ENCODE measurements around the gene RBFOX2. TPM values are rescaled to one million over a fixed set of nuclear protein-coding genes. Genes with fewer than 3 reads are reported as not detected.
A peak's percentile ranks its signal among the peaks of the same experiment; 100 is the strongest.
"Not testable (repeated sequence)": the region's sequence is repeated elsewhere in the genome, so short reads cannot be mapped to it uniquely, and the experiment has no call there.

Gene RBFOX2
- total RNA-seq, 1 donor from 2014 or later, result 200 TPM

DNA sequence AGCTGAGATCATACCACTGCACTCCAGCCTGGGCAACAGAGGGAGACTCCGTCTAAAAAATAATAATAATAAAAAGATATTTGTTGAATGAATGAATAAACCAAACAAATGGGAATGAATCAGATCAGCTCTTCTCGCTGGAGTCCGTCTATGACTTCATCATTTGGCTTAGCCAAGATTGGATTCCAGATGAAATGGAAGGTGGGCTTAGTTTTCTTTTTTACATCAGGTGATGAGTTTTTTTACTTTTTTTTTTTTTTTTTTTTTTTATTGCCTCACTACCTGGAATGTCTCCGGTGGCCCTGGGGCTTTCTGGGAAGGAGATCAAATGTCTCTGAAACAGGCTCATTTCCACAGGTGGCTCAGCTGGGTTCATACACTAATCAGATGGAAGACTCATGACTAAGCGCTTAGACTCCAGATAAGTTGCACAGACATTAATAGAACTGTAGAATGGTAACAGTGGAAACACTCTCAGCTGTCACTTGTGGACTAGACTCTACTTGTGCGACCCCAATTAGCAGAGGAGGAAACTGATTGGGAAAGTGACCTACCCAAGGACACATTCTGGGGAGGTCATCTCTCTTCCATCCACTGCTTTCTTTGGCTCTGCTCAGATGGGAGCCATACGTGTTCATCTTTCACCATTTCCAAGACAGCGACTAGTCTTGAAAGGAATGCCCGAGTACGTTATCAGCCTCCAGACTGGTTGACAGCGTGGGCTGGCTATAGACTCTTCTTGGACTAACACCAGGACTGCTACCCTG is 20.5 kb upstream of the RBFOX2 start:
- H3K27ac ChIP-seq (ENCODE audit: low read depth, low read length), result peak overlapping the region; percentile 73
- peak overlapping the region in 1 of 3 donors; percentile 9 for H3K4me3 ChIP-seq (ENCODE audit: low read length in 3 of 3)
- no peaks in the 10 kb centered on the region for H3K36me3 ChIP-seq (ENCODE audit: control insufficient read depth in 3 of 3, insufficient read depth in 3 of 3, low read length in 3 of 3)
- no peaks in the 10 kb centered on the region for H3K27me3 ChIP-seq (ENCODE audit: control insufficient read depth in 3 of 3, insufficient read depth in 3 of 3, low read length in 3 of 3)
- H3K9ac ChIP-seq (ENCODE audit: low read depth in 1 of 3, low read length in 3 of 3), result no peak overlapping the region
- no peaks in the 10 kb centered on the region for H3K9me3 ChIP-seq (ENCODE audit: control insufficient read depth in 3 of 3, low read length in 3 of 3)
- H3K4me1 ChIP-seq (ENCODE audit: control insufficient read depth in 3 of 3, insufficient read depth in 3 of 3, low read length in 3 of 3), result peaks cover 0 to 6% (median 0%) of the 10 kb centered on the region in 3 donors

DNA sequence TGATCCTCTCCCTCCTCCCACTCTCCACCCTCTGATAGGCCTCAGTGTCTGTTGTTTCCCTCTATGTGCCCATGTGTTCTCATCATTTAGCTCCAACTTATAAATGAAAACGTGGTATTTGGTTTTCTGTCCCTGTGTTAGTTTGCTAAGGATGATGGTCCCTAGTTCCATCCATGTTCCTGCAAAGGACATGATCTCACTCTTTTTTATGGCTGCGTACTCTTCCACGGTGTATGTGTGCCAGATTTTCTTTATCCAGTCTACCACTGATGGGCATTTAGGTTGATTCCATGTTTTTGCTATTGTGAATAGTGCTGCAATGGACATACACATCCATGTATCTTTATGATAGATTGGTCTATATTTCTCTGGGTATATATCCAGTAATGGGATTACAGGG is 15.9 kb upstream of the RBFOX2 start:
- not testable (repeated sequence) for H3K27me3 ChIP-seq (ENCODE audit: control insufficient read depth in 3 of 3, insufficient read depth in 3 of 3, low read length in 3 of 3); H3K9me3 ChIP-seq (ENCODE audit: control insufficient read depth in 3 of 3, low read length in 3 of 3); H3K36me3 ChIP-seq (ENCODE audit: control insufficient read depth in 3 of 3, insufficient read depth in 3 of 3, low read length in 3 of 3); H3K4me1 ChIP-seq (ENCODE audit: control insufficient read depth in 3 of 3, insufficient read depth in 3 of 3, low read length in 3 of 3); H3K4me3 ChIP-seq (ENCODE audit: low read length in 3 of 3); H3K27ac ChIP-seq (ENCODE audit: low read depth, low read length); H3K9ac ChIP-seq (ENCODE audit: low read depth in 1 of 3, low read length in 3 of 3)

DNA sequence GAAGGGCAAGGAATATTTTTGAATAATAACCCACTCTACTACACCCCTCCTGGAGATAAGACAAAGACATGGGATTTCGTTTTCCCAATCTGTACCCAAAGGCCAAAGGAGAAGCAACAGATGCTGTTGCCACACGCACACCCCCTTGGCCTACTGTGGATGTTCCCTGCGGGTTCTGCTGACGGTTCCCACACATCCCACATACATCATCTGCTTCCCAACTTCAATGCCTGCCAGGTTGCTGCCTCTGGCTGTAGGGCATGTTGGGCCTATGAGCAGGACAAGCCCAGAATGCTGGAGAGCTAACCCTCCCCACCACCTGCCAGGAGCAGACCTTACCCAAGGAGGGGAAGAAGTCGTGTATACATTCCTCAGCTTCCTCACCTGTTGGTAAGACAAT is 13.6 kb upstream of the RBFOX2 start:
- H3K36me3 ChIP-seq (ENCODE audit: control insufficient read depth in 3 of 3, insufficient read depth in 3 of 3, low read length in 3 of 3), result no peaks in the 10 kb centered on the region
- H3K27ac ChIP-seq (ENCODE audit: low read depth, low read length), result no peak overlapping the region
- H3K9me3 ChIP-seq (ENCODE audit: control insufficient read depth in 3 of 3, low read length in 3 of 3), result no peaks in the 10 kb centered on the region
- H3K4me1 ChIP-seq (ENCODE audit: control insufficient read depth in 3 of 3, insufficient read depth in 3 of 3, low read length in 3 of 3), result no peaks in the 10 kb centered on the region
- peaks cover 0 to 2% (median 0%) of the 10 kb centered on the region in 3 donors for H3K27me3 ChIP-seq (ENCODE audit: control insufficient read depth in 3 of 3, insufficient read depth in 3 of 3, low read length in 3 of 3)
- H3K4me3 ChIP-seq (ENCODE audit: low read length in 3 of 3), result no peak overlapping the region
- no peak overlapping the region for H3K9ac ChIP-seq (ENCODE audit: low read depth in 1 of 3, low read length in 3 of 3)

DNA sequence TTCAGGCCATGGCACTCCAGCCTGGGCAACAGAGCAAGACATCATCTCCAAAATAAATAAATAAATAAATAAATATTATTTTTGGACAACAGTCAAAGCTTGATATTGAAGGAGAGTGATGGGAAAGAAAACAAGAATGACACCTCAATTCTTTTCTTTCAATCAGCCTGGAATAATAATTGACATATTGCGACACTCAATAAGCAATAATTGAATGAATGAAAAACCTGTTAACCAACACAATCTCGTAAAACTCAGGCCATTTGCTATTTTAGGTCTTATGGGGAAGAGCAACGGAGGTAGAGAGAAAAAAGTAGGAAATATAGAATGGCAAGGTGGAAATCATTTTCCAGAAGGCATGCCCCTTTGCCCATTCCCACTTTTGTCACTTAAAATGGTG is 10.5 kb upstream of the RBFOX2 start:
- Histone ChIP-seq H3K9ac (ENCODE audit: low read depth in 1 of 3, low read length in 3 of 3) (no peak overlapping the region), H3K9me3 (ENCODE audit: control insufficient read depth in 3 of 3, low read length in 3 of 3) (no peaks in the 10 kb centered on the region), H3K4me3 (ENCODE audit: low read length in 3 of 3) (no peak overlapping the region), H3K27ac (ENCODE audit: low read depth, low read length) (no peak overlapping the region), H3K36me3 (ENCODE audit: control insufficient read depth in 3 of 3, insufficient read depth in 3 of 3, low read length in 3 of 3) (no peaks in the 10 kb centered on the region), H3K27me3 (ENCODE audit: control insufficient read depth in 3 of 3, insufficient read depth in 3 of 3, low read length in 3 of 3) (peaks cover 0 to 2% (median 0%) of the 10 kb centered on the region in 3 donors), H3K4me1 (ENCODE audit: control insufficient read depth in 3 of 3, insufficient read depth in 3 of 3, low read length in 3 of 3) (peaks cover 0 to 5% (median 3%) of the 10 kb centered on the region in 3 donors)

DNA sequence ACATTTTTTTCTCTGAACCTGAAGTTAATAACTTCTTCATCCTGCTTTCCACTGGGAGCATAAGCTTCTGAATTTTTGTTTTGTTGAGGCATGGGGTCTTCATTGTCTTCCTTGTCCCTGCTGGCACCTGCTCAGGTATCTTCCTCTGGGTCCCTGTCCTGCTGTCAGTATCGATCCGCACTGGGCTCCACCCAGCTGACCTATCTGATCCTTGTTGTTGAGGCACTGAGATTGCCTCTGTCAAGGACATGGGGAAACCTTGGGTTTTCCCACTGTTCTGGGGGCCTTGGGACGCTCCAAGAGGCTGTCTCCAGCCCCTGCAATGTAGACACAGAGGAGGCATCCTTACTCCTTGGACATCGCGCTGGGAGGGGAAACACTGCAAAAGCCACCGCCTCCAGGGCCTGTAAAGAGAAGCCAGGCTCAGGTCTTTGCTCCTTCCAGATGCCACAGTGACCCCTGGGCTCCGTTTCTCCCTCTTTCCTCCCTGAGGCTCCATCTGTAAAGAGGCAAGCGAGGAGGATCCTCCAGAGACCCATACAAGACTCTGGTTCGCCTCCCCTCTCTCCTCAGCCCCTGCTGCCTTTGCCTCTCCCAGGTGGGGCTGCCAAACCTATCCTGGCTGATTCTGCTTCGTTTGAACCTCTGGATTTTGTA is 8.6 kb upstream of the RBFOX2 start:
- Histone ChIP-seq H3K36me3 (ENCODE audit: control insufficient read depth in 3 of 3, insufficient read depth in 3 of 3, low read length in 3 of 3) (no peaks in the 10 kb centered on the region), H3K27ac (ENCODE audit: low read depth, low read length) (no peak overlapping the region), H3K4me1 (ENCODE audit: control insufficient read depth in 3 of 3, insufficient read depth in 3 of 3, low read length in 3 of 3) (peaks cover 0 to 5% (median 3%) of the 10 kb centered on the region in 3 donors), H3K9me3 (ENCODE audit: control insufficient read depth in 3 of 3, low read length in 3 of 3) (no peaks in the 10 kb centered on the region), H3K27me3 (ENCODE audit: control insufficient read depth in 3 of 3, insufficient read depth in 3 of 3, low read length in 3 of 3) (peaks cover 0 to 2% (median 0%) of the 10 kb centered on the region in 3 donors), H3K4me3 (ENCODE audit: low read length in 3 of 3) (no peak overlapping the region), H3K9ac (ENCODE audit: low read depth in 1 of 3, low read length in 3 of 3) (no peak overlapping the region)

DNA sequence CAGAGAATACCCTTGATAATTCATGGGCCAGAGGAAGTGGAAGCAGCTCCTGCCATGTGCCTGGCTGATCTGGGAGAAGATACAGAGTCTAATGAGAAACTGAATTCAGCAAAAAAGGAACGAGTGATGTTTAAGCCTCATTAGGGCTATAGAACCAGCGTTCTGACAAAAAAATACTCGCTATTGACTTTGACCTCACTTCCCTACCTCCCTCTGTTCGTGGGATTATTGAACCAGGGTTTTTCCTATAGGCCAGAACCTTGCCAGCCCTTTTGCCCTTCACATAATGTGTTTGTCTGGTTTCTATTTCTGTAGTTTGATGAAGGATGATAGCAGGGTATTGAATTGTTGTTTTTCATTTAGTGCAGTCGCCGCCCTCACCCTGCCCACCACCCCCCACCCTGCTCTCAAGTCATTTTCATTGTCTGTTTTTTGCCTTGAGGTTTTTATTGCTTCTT is 7.6 kb upstream of the RBFOX2 start:
- Histone ChIP-seq H3K9ac (ENCODE audit: low read depth in 1 of 3, low read length in 3 of 3) (peak overlapping the region in 1 of 3 donors; percentile 8), H3K9me3 (ENCODE audit: control insufficient read depth in 3 of 3, low read length in 3 of 3) (no peaks in the 10 kb centered on the region), H3K27me3 (ENCODE audit: control insufficient read depth in 3 of 3, insufficient read depth in 3 of 3, low read length in 3 of 3) (peaks cover 0 to 2% (median 0%) of the 10 kb centered on the region in 3 donors), H3K4me1 (ENCODE audit: control insufficient read depth in 3 of 3, insufficient read depth in 3 of 3, low read length in 3 of 3) (peaks cover 0 to 5% (median 3%) of the 10 kb centered on the region in 3 donors), H3K27ac (ENCODE audit: low read depth, low read length) (no peak overlapping the region), H3K4me3 (ENCODE audit: low read length in 3 of 3) (no peak overlapping the region), H3K36me3 (ENCODE audit: control insufficient read depth in 3 of 3, insufficient read depth in 3 of 3, low read length in 3 of 3) (no peaks in the 10 kb centered on the region)

DNA sequence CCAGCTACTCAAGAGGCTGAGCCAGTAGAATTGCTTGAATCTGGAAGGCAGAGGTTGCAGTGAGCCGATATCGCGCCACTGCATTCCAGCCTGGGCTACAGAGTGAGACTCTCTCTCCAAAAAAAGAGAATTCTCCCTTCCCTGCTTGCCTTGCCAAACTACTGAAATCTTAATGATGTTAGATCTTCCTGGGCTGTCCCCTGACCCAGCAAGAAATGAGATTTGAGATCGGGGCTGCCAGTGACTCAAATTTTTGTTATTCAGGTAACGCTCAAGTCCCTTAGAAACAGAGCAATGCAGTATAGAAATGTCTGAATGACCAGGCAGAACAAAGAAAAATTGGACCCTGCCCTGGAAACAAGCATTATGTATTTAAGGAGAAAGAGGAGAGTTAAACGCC is 4.0 kb upstream of the RBFOX2 start:
- Histone ChIP-seq H3K36me3 (ENCODE audit: control insufficient read depth in 3 of 3, insufficient read depth in 3 of 3, low read length in 3 of 3) (no peaks in the 10 kb centered on the region), H3K4me1 (ENCODE audit: control insufficient read depth in 3 of 3, insufficient read depth in 3 of 3, low read length in 3 of 3) (peaks cover 5 to 15% (median 9%) of the 10 kb centered on the region in 3 donors), H3K9me3 (ENCODE audit: control insufficient read depth in 3 of 3, low read length in 3 of 3) (no peaks in the 10 kb centered on the region), H3K27ac (ENCODE audit: low read depth, low read length) (no peak overlapping the region), H3K27me3 (ENCODE audit: control insufficient read depth in 3 of 3, insufficient read depth in 3 of 3, low read length in 3 of 3) (no peaks in the 10 kb centered on the region), H3K4me3 (ENCODE audit: low read length in 3 of 3) (no peak overlapping the region), H3K9ac (ENCODE audit: low read depth in 1 of 3, low read length in 3 of 3) (no peak overlapping the region)

DNA sequence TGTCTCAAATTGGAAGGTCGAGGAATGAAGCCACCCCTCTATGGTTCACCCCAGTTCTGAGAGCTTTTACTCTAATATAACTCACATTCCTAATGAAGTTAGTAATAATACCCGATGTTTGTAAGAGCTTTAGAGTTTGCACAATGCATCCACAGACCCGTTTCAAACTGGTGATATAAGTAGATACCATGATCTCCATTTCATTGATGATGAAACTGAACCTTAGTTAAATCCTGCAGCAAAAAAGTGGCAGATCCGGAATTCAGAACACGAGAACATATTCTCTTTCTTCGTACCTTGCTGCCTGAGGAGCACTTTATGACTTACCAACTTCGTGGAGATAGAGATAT is 757 bp upstream of the RBFOX2 start:
- H3K27ac ChIP-seq (ENCODE audit: low read depth, low read length), result peak overlapping the region; percentile 26
- no peaks in the 10 kb centered on the region for H3K27me3 ChIP-seq (ENCODE audit: control insufficient read depth in 3 of 3, insufficient read depth in 3 of 3, low read length in 3 of 3)
- peak overlapping the region; percentile 61 to 88 (median 71) for H3K4me3 ChIP-seq (ENCODE audit: low read length in 3 of 3)
- no peaks in the 10 kb centered on the region for H3K9me3 ChIP-seq (ENCODE audit: control insufficient read depth in 3 of 3, low read length in 3 of 3)
- peak overlapping the region; percentile 73 to 80 (median 73) for H3K9ac ChIP-seq (ENCODE audit: low read depth in 1 of 3, low read length in 3 of 3)
- H3K4me1 ChIP-seq (ENCODE audit: control insufficient read depth in 3 of 3, insufficient read depth in 3 of 3, low read length in 3 of 3), result peaks cover 8 to 27% (median 18%) of the 10 kb centered on the region in 3 donors
- H3K36me3 ChIP-seq (ENCODE audit: control insufficient read depth in 3 of 3, insufficient read depth in 3 of 3, low read length in 3 of 3), result no peaks in the 10 kb centered on the region

DNA sequence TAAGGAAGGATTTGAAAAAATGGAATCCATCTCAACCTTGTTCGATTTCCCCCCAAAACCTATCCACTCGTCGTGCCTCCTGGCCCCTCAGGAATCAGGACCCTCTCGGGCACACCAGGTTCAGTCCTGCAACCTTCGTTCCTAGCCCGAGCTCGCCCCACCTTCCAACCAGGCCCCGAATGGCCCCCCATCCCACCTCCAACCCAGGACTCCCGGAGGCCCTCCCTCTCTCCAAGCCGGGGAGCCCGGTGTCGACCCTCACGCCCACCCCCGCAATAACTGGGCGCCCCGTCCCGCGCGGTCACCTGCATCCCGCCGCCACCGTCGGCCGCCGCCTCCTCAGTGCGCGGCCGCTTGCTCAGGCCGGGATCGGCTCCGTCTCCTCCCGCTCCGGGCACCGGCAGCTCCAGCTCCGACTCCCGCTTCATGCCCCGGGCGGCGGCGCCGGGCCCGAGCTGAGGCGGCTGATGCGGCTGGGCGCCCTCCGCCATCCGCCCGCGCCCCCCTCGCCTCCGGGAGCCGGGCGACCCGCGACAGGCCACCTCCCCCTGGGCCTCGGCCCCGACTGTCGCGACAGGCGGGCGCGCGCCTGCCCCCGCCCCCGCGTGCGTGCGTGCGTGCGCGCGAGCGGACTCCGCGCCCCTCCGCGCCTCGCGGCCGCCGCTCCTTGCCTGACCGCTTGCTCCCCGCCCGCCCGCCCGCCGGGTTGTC is 534 bp downstream of the RBFOX2 start:
- Histone ChIP-seq H3K4me3 (ENCODE audit: low read length in 3 of 3) (peak overlapping the region; percentile 68 to 86 (median 85)), H3K27me3 (ENCODE audit: control insufficient read depth in 3 of 3, insufficient read depth in 3 of 3, low read length in 3 of 3) (no peaks in the 10 kb centered on the region), H3K4me1 (ENCODE audit: control insufficient read depth in 3 of 3, insufficient read depth in 3 of 3, low read length in 3 of 3) (peaks cover 10 to 27% (median 18%) of the 10 kb centered on the region in 3 donors), H3K9ac (ENCODE audit: low read depth in 1 of 3, low read length in 3 of 3) (peak overlapping the region; percentile 74 to 89 (median 84)), H3K36me3 (ENCODE audit: control insufficient read depth in 3 of 3, insufficient read depth in 3 of 3, low read length in 3 of 3) (no peaks in the 10 kb centered on the region), H3K27ac (ENCODE audit: low read depth, low read length) (peak overlapping the region; percentile 77), H3K9me3 (ENCODE audit: control insufficient read depth in 3 of 3, low read length in 3 of 3) (no peaks in the 10 kb centered on the region)

DNA sequence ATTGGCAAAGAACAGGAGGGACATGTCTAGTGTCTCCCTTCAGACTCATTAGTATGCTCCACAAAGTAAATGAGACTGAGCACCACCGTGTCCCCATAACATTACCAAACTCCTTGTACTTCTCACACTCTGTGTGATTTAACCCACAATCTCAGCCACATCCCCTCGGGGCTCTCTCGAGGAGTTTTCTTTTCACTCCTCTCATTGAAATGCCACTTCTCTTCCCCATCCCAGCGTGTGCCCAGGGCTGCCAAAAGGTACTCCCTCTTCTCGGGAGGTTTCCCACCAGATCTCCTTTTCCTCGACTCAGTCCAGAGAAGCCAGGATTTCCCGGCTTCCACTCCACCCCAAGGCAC is 1.1 kb downstream of the RBFOX2 start:
- H3K9ac ChIP-seq (ENCODE audit: low read depth in 1 of 3, low read length in 3 of 3), result peak overlapping the region; percentile 74 to 89 (median 84)
- H3K27me3 ChIP-seq (ENCODE audit: control insufficient read depth in 3 of 3, insufficient read depth in 3 of 3, low read length in 3 of 3), result no peaks in the 10 kb centered on the region
- H3K27ac ChIP-seq (ENCODE audit: low read depth, low read length), result peak overlapping the region; percentile 77
- H3K36me3 ChIP-seq (ENCODE audit: control insufficient read depth in 3 of 3, insufficient read depth in 3 of 3, low read length in 3 of 3), result no peaks in the 10 kb centered on the region
- H3K4me1 ChIP-seq (ENCODE audit: control insufficient read depth in 3 of 3, insufficient read depth in 3 of 3, low read length in 3 of 3), result peaks cover 10 to 29% (median 19%) of the 10 kb centered on the region in 3 donors
- H3K9me3 ChIP-seq (ENCODE audit: control insufficient read depth in 3 of 3, low read length in 3 of 3), result no peaks in the 10 kb centered on the region
- peak overlapping the region; percentile 68 to 86 (median 85) for H3K4me3 ChIP-seq (ENCODE audit: low read length in 3 of 3)
